GM13976 (cell line): Measurements from ENCODE around the gene CCDC112.

ENCODE experiments used
- DNase-seq: peaks from one replicate; pipeline ENCODE4 v3.0.0; 2012; ENCODE audit warnings: low spot score
- in situ Hi-C: fragments of 300-500 bp; cut with MboI; formaldehyde crosslinking; loops from one replicate; pipeline ENCODE4 v1.12.0; 2022; ENCODE audit warnings: low sequenced_read_pairs, mixed read lengths, inconsistent platforms; ENCODE audit not compliant: unreplicated experiment
- TF ChIP-seq, protein P1 (sequence below): IDR thresholded peaks from 2 replicates; pipeline ENCODE4 v1.5.1; 2012; ENCODE audit warnings: borderline replicate concordance, mild to moderate bottlenecking; ENCODE audit not compliant: insufficient read depth; ENCODE audit errors: extremely low read depth, missing control alignments, control extremely low read depth

Gene CCDC112

DNA sequence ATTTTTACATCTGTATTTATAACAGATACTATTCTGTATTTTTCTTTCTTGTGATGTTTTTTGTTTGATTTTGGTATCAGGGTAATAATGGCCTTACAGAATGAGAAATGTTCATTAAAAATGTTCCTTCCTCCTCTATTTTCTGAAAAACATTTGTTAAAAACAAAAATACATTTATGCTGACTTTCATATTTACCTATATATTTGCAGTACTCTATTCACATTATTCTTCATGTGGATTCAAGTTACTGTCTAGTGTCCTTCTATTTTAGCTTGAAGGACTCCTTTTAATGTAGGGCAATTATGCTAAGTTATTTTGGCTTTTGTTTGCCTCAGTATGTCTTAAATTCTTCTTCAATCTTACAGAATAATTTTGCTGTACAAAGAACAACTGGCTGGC, 5.1 kb downstream of the CCDC112 start:
- TF ChIP-seq, protein P1, sequence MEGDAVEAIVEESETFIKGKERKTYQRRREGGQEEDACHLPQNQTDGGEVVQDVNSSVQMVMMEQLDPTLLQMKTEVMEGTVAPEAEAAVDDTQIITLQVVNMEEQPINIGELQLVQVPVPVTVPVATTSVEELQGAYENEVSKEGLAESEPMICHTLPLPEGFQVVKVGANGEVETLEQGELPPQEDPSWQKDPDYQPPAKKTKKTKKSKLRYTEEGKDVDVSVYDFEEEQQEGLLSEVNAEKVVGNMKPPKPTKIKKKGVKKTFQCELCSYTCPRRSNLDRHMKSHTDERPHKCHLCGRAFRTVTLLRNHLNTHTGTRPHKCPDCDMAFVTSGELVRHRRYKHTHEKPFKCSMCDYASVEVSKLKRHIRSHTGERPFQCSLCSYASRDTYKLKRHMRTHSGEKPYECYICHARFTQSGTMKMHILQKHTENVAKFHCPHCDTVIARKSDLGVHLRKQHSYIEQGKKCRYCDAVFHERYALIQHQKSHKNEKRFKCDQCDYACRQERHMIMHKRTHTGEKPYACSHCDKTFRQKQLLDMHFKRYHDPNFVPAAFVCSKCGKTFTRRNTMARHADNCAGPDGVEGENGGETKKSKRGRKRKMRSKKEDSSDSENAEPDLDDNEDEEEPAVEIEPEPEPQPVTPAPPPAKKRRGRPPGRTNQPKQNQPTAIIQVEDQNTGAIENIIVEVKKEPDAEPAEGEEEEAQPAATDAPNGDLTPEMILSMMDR: no peak
- in situ Hi-C loops: no loop called here
- DNase-seq: no peak

DNA sequence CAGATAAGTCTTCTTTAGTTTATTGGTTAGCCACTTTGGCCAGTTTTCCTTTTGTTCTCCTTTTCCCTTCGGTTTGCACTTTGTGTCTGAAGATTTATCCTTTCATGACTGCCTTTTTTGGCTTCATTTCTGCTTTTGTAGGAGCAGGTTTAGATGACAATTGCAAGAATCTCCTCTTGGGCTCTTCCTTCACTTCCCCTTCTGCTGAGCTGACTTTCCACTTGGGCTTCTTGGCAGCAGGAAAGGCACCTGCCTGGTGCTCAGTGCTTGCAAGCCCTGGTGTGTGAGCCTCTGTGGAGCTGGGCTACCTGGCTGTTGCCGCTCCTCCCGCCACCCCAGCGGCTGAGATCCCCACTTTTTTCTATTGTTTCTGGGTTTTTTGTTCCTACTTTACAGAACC, 7.3 kb downstream of the CCDC112 start:
- TF ChIP-seq, protein P1: no peak
- in situ Hi-C loops: no loop called here
- no peak for DNase-seq

DNA sequence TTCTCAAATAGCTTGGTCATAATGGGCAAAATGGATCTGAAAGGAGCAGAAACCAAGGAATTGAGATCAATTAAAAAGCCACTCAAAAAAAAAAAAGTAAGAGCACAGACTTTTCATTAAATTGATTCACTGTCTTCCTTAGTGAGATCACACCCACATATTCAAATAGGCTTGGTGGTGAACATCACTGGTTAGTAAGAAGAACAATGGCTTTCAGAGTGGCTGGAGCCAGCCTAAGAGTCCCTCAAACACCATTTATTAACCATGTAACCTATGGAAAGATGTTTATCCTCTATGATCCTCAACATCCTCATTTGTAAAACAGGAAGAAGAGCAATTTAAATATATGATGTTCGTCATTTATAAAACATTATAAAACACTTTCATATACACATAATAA, 12.4 kb downstream of the CCDC112 start:
- TF ChIP-seq, protein P1: no peak
- in situ Hi-C loops: no loop called here
- DNase-seq: no peak

DNA sequence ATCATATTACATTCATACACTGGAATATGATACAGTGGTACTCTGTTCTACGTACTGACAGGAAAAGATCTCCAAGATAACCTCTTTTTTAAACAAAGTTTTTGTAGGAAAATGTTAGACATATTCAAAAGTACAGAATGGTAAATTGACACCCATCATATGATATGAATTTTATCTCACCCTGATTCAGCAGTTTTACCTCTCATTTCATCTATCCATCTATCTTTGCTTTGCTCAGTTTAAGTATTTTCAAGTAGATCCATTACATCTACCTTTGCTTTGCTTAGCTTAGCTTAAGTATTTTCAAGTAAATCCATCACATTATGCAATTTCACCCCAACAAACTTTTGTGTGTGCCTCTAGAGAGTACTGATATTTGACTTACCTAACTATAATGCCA, 14.3 kb downstream of the CCDC112 start:
- TF ChIP-seq, protein P1: no peak

DNA sequence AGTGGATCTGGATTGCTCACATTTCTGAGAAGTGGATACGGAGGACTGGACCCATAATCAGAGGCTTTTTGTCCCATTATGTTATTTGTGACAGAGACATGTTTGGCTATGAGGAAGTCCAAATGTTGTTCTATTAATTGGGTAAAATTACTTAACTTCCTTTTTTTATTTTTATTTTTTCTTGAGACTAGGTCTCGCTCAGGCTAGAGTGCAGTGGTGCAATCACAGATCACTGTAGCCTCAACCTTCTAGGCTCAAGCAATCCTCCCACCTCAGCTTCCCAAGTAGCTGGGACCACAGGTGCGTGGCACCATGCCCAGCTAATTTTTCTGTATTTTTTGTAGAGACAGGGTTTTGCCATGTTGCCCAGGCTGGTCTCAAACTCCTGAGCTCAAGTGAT, 21.9 kb downstream of the CCDC112 start:
- TF ChIP-seq, protein P1: no peak
- no peak for DNase-seq
- in situ Hi-C loops: no loop called here

More for the DNA sequence above, 14.3 kb downstream of the CCDC112 start:
- no peak for DNase-seq
- in situ Hi-C loops: no loop called here

DNA sequence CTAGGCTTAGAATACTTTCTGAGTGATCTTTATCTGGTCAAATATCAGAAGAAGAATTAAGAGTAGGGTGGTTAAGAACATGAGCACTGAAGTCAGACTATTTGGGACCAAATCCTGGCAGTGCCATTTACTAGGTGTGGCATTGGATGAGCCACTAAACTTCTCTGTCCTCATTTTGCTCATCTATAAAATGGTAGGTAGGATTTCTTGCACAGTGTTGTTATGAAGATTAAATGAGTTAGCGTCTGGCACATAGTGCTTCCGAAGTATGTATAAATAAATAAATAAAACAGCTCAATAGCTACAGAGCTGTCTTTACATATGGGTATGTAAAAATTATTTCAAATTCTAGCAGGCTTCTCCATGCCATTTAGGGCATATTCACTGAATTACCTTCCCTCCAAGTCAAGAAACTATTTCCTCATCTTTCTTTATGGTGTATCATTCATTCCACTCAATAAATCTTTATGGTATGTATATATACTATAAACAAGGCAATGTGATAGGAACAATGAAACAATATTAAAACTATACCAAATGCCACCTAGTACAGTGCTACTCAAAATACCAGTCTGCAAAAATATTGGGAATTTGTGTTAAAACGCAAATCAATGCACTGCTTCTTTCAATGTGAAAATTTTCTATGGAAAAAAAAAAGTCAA, 24.0 kb downstream of the CCDC112 start:
- in situ Hi-C loops: no loop called here
- no peak for DNase-seq
- TF ChIP-seq, protein P1: no peak
